Mesothelial cell of epicardium (in vitro differentiated cells): ENCODE measurements around the gene ADCYAP1. TPM values are rescaled to one million over a fixed set of nuclear protein-coding genes. Genes with fewer than 3 reads are reported as not detected.

ENCODE experiments used
- DNase-seq, 2 experiments: peaks; one replicate each; pipeline ENCODE4 v3.0.0; 2021; ENCODE audit warnings: low spot score in 2 of 2; ENCODE audit not compliant: unreplicated experiment in 2 of 2
- H3K27ac Mint-ChIP-seq: 2 replicates; pipeline ENCODE4 v1.8.0; 2021; ENCODE audit warnings: mixed read lengths
- H3K27me3 Mint-ChIP-seq: 2 replicates; pipeline ENCODE4 v1.8.0; 2021; ENCODE audit warnings: low read depth, mixed read lengths
- H3K36me3 Mint-ChIP-seq: 2 replicates; pipeline ENCODE4 v1.8.0; 2021; ENCODE audit warnings: mixed read lengths
- H3K4me1 Mint-ChIP-seq: 2 replicates; pipeline ENCODE4 v1.8.0; 2021; ENCODE audit warnings: mixed read lengths
- H3K4me3 Mint-ChIP-seq: 2 replicates; pipeline ENCODE4 v1.8.0; 2021; ENCODE audit warnings: mild to moderate bottlenecking, moderate library complexity, mixed read lengths
- H3K9me3 Mint-ChIP-seq: 2 replicates; pipeline ENCODE4 v1.8.0; 2021; ENCODE audit warnings: mixed read lengths
- total RNA-seq: library from RNA; stranded (reverse); gene quantifications from 3 replicates; pipeline ENCODE4 v1.2.1, GENCODE V29; 2021
- TF ChIP-seq, protein P1 (sequence below): fragments of 200-600 bp; sonication (generic); IDR thresholded peaks from one replicate; pipeline ENCODE4 v1.5.0; 2021; ENCODE audit warnings: antibody characterized with exemption; ENCODE audit not compliant: unreplicated experiment

Gene ADCYAP1
- total RNA-seq, 1 donor from 2014 or later = 0.72 TPM

DNA sequence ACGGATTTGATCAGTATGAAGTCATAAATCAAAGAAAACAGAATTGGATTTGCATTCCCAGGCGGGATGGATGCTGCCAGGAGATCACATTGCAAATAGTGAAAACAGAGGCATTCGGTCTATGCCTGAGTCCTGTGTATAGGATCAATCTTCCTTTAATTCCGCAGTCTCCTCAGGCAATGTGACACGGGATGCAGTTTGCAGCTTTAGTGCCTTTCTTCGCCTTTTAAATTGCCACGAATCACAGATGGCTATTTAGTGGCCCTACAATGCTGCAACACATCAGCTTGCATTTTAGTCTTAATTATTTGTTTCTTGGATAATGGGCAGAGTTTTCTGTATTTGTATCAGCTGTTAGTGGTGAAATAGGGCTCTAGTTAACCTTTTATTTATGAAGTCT, 6.8 kb downstream of the ADCYAP1 start:
- H3K4me1 Mint-ChIP-seq = peaks cover 13% of the 10 kb centered on the region
- TF ChIP-seq, protein P1, sequence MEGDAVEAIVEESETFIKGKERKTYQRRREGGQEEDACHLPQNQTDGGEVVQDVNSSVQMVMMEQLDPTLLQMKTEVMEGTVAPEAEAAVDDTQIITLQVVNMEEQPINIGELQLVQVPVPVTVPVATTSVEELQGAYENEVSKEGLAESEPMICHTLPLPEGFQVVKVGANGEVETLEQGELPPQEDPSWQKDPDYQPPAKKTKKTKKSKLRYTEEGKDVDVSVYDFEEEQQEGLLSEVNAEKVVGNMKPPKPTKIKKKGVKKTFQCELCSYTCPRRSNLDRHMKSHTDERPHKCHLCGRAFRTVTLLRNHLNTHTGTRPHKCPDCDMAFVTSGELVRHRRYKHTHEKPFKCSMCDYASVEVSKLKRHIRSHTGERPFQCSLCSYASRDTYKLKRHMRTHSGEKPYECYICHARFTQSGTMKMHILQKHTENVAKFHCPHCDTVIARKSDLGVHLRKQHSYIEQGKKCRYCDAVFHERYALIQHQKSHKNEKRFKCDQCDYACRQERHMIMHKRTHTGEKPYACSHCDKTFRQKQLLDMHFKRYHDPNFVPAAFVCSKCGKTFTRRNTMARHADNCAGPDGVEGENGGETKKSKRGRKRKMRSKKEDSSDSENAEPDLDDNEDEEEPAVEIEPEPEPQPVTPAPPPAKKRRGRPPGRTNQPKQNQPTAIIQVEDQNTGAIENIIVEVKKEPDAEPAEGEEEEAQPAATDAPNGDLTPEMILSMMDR = no peak
- no peaks in the 10 kb centered on the region for H3K36me3 Mint-ChIP-seq
- no peaks in the 10 kb centered on the region for H3K9me3 Mint-ChIP-seq
- H3K4me3 Mint-ChIP-seq = no peak overlapping the region
- no peak for DNase-seq
- H3K27me3 Mint-ChIP-seq = peaks cover 90% of the 10 kb centered on the region
- H3K27ac Mint-ChIP-seq = no peak overlapping the region

DNA sequence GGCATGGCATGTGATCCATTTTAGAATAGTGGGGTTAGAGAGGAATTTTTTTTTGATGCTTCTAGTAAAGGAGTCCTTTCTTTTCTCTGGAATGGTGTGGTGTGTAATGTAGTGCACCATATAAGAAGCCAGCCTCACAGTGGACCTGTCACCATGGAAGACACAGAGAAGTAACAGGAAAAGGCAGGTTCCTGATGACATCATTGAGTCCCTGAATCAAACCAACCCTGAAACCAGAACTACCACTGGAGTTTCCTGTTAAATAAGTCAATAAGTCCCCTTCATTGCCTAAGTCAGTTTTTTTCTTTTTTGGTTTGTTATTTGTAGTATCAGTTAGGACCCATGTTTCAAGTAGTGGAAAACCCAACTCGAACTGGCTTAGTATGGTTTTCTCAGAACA, 11.9 kb downstream of the ADCYAP1 start:
- Mint-ChIP-seq H3K9me3 (no peaks in the 10 kb centered on the region), H3K4me1 (no peaks in the 10 kb centered on the region), H3K27ac (no peak overlapping the region), H3K36me3 (no peaks in the 10 kb centered on the region), H3K27me3 (peaks cover 77% of the 10 kb centered on the region), H3K4me3 (no peak overlapping the region)
- TF ChIP-seq, protein P1 = no peak
- DNase-seq = no peak

DNA sequence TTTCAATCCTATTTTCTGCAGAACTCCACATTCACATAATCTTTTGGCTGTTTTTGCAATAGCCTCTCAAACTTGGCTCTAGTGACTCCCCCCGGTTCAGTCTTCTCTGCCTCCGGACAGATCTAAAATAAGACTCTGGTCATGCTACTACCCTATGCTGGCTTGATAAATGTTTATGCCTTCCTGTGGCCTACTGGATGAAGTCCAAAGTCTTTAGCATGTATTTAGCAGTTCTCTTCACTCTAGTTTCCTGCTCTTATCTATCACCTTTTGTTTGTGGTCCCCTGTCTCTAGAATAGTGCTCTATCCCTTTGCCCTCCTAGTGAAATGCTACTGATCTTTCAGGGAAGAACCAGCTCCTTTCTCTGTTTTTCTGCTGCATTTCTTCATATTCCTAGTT, 14.4 kb downstream of the ADCYAP1 start:
- no peak overlapping the region for H3K27ac Mint-ChIP-seq
- no peaks in the 10 kb centered on the region for H3K36me3 Mint-ChIP-seq
- H3K4me1 Mint-ChIP-seq = no peaks in the 10 kb centered on the region
- no peak for DNase-seq
- TF ChIP-seq, protein P1 = no peak
- H3K4me3 Mint-ChIP-seq = no peak overlapping the region
- peaks cover 55% of the 10 kb centered on the region for H3K27me3 Mint-ChIP-seq
- no peaks in the 10 kb centered on the region for H3K9me3 Mint-ChIP-seq

DNA sequence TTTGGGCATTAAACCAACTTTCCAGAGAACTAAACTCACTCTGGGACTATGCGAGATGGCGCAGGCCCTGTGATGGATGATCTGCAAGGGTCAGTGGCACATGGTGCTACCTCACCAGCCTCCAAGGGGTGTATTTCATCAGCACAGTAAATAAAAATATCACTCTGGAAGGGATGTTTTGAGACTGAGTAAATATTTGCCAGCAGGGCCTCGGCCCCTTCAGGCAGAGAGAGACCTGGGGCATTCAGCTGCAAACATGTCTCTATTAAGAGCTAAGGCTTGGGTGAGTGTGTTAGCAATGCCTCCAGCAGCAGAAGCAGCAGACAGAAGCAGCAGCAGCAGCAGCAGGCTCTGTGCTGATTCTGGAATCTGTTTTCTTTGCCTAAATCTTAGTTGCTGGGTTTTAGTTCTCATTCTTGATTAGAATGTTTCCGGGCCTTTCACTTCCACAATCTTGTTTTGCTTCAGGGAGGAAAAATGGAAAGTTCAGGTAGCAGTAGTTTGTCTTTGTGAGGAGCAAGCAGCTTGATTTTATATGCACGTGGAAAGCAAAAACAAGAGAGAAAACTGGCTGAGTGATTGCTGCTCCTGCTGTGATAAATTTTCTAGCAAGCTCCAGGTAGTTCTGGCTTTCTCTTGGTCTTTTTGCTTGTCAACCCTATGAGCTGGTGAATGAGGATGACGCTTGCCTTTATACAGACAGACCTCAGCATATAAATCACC, 18.6 kb downstream of the ADCYAP1 start:
- no peaks in the 10 kb centered on the region for H3K36me3 Mint-ChIP-seq
- no peaks in the 10 kb centered on the region for H3K4me1 Mint-ChIP-seq
- no peaks in the 10 kb centered on the region for H3K9me3 Mint-ChIP-seq
- no peak overlapping the region for H3K4me3 Mint-ChIP-seq
- TF ChIP-seq, protein P1 = no peak
- H3K27me3 Mint-ChIP-seq = peaks cover 32% of the 10 kb centered on the region
- no peak for DNase-seq
- no peak overlapping the region for H3K27ac Mint-ChIP-seq

DNA sequence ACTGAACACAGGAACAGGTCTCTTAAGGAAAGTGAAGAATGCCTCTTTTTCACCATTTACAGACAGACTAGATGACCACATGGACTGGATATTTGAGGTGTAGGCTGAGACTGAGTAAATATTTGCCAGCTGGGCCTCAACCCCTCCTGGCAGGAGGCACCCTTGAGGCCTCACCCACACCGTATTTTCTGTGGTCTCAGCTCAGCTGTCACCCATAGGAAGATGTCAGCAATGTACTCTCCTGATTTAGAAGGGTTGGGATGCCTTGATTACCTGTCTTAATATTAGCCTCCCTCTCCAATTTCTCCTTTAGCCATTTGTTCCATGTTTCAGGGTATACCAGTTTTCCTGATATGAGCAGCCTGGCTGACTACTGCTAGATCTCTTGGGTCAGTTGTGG, 20.3 kb downstream of the ADCYAP1 start:
- Mint-ChIP-seq H3K27ac (no peak overlapping the region), H3K36me3 (no peaks in the 10 kb centered on the region), H3K27me3 (peaks cover 27% of the 10 kb centered on the region), H3K4me3 (no peak overlapping the region), H3K4me1 (no peaks in the 10 kb centered on the region), H3K9me3 (no peaks in the 10 kb centered on the region)
- TF ChIP-seq, protein P1 = no peak
- DNase-seq = no peak
